ENCODE measurements around the gene PTPRT.

Gene PTPRT

DNA sequence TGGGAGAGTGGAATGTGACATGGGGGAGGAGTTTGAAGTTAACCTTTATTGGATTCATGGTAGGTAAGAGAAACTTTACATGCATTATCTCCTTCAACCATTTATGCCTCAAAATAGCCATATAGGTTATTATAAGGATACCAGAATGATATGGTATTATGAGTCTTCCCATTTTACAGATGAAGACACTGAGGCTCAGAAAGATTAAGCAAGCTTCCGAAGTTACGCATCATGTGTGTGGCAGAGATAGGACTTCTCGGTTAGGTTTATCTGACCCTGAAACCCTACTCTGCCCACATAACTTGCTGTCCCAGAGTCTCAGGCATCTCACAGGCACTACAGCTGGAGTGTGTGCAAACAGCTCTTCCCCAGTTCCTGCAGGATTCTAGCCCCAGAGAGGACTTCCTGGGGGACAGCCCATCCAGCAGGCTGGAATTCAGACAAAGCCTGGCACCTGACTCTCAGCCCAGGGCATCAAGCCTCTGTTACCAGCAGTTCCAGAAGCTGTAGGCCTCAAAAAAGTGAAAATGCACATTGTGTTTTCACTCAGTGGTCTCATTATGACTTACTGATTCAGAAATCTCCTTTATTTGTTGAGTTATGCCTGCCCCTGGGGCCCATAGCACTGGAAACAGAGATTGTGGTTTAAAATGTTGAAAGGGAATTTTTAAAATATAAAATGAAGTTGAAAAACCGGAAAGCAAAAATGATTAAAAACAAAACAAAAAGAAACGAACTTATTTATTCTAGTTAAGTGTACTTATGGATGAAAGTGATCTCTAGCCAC, 1058.7 kb downstream of the PTPRT start:
- no peak for DNase-seq (ENCODE audit: low spot score)
- Histone ChIP-seq H3K27ac (no peak overlapping the region), H3K4me3 (no peak overlapping the region)
- no peak for TF ChIP-seq CTCF (IDR thresholded peaks at IDR 0.05)

- Histone ChIP-seq H3K27ac (no peak overlapping the region), H3K4me3 (no peak overlapping the region)
- DNase-seq (ENCODE audit: low spot score): no peak
- TF ChIP-seq CTCF (IDR thresholded peaks at IDR 0.05): no peak
These were observed 1064.3 kb downstream of the PTPRT start for GRCh38 chr20:42125426-42125825.

- no peak for DNase-seq (ENCODE audit: low spot score)
- Histone ChIP-seq H3K4me3 (no peak overlapping the region), H3K27ac (no peak overlapping the region)
- no peak for TF ChIP-seq CTCF (IDR thresholded peaks at IDR 0.05)
These were observed 1065.7 kb downstream of the PTPRT start for GRCh38 chr20:42123981-42124473.

- DNase-seq (ENCODE audit: low spot score): no peak
- TF ChIP-seq CTCF (IDR thresholded peaks at IDR 0.05): no peak
- Histone ChIP-seq H3K27ac (no peak overlapping the region), H3K4me3 (no peak overlapping the region)
These were observed 1071.1 kb downstream of the PTPRT start for GRCh38 chr20:42118409-42119125.

GRCh38 chr20:42118001-42118400, 1071.7 kb downstream of the PTPRT start:
- Histone ChIP-seq H3K4me3 (no peak overlapping the region), H3K27ac (no peak overlapping the region)
- TF ChIP-seq CTCF (IDR thresholded peaks at IDR 0.05): no peak
- no peak for DNase-seq (ENCODE audit: low spot score)

DNA sequence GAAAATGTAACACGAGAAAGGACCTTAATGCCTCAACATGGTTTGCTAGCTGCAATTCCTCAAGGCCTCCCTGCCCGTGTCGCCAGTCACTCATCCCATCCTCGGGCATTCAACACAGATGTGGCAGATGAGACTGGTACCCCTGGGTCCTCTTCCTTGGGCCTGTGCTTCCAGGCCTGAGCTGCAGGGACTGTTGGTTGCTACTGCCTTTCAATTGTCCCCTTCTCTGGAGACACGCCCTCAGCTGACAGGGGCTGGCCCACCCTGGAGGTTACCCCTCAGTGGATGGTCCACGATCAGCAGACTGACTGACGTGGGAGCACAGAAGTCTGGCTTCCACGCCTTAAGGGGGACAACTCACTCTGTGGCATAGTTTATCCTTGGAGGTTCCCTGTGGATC, 1076.5 kb downstream of the PTPRT start:
- DNase-seq (ENCODE audit: low spot score): no peak
- no peak overlapping the region for H3K27ac ChIP-seq
- H3K4me3 ChIP-seq: no peak overlapping the region
- TF ChIP-seq CTCF (IDR thresholded peaks at IDR 0.05): no peak
